ENCODE measurements around the gene CRB1. TPM values are rescaled to one million over a fixed set of nuclear protein-coding genes. Genes with fewer than 3 reads are reported as not detected.

The CRB1 gene
- total and polyA plus RNA-seq, 2 experiments from 2014 or later: 0.27 to 0.56 TPM

GRCh38 chr1:197284325-197284724, 16.3 kb downstream of the CRB1 start (continued):
- TF ChIP-seq ZNF462 (CRISPR knock-in tag; IDR thresholded peaks at IDR 0.05): no peak
- TF ChIP-seq ZNF114 (CRISPR knock-in tag; IDR thresholded peaks at IDR 0.05): no peak
- no peak for TF ChIP-seq CREB1 (CRISPR knock-in tag; IDR thresholded peaks at IDR 0.05; ENCODE audit: low read depth)
- no peak for TF ChIP-seq EZH2phosphoT487 (IDR thresholded peaks at IDR 0.05; ENCODE audit: unreplicated experiment)
- no peak for TF ChIP-seq REST (IDR thresholded peaks at IDR 0.05; ENCODE audit: unreplicated experiment)

- Histone ChIP-seq H3K79me2 (replicated peaks; ENCODE audit: insufficient read depth) (no peaks in the 10 kb centered on the region), H3K27ac (ENCODE audit: low read depth) (no peak overlapping the region), H3F3A (replicated peaks; ENCODE audit: low read depth) (no peaks in the 10 kb centered on the region), H3K9me2 (ENCODE audit: insufficient read depth) (no peaks in the 10 kb centered on the region), H3K4me1 (ENCODE audit: insufficient read depth) (no peaks in the 10 kb centered on the region), H3K27me3 (ENCODE audit: insufficient read depth) (no peaks in the 10 kb centered on the region), H4K20me1 (replicated peaks; ENCODE audit: insufficient read depth) (no peaks in the 10 kb centered on the region), H2AFZ (no peak overlapping the region), H3K4me2 (no peak overlapping the region), H3K4me3 (no peak overlapping the region), H3K36me3 (ENCODE audit: insufficient read depth) (no peaks in the 10 kb centered on the region)
- no peak for ATAC-seq
- no peak for DNase-seq (ENCODE audit: low spot score)
- Mint-ChIP-seq H3K9me3 (no peaks in the 10 kb centered on the region), H3K4me3 (no peak overlapping the region), H3K4me1 (peaks cover 4% of the 10 kb centered on the region), H3K27ac (no peak overlapping the region), H3K36me3 (ENCODE audit: low read depth) (no peaks in the 10 kb centered on the region), H3K27me3 (ENCODE audit: insufficient read depth, low read depth, poor library complexity) (no peaks in the 10 kb centered on the region)
- TF ChIP-seq ZNF462 (CRISPR knock-in tag; IDR thresholded peaks at IDR 0.05): no peak
Observed at GRCh38 chr1:197284966-197285365, 16.9 kb downstream of the CRB1 start.
